B cell (primary cell): ENCODE measurements around the gene KIF13A. TPM values are rescaled to one million over a fixed set of nuclear protein-coding genes. Genes with fewer than 3 reads are reported as not detected.

ENCODE experiments used
- ATAC-seq: fragments of 200-7000 bp; cut with Tn5 transposase; one replicate; pipeline ENCODE4 v1.10.0; 2021; ENCODE audit warnings: low read depth, mild to moderate bottlenecking, moderate number of reproducible peaks, moderate library complexity
- CTCF ChIA-PET: fragments of 350-600 bp; sonication (Branson Sonifier 250); formaldehyde crosslinking; loops from one replicate; lab custom pipeline; 2021; ENCODE audit warnings: antibody characterized with exemption, inconsistent platforms; lab: Charles Lee
- POLR2A ChIA-PET: fragments of 350-600 bp; sonication (Branson Sonifier 250); formaldehyde crosslinking; loops from one replicate; lab custom pipeline; 2021; ENCODE audit warnings: antibody characterized with exemption; lab: Charles Lee
- DNase-seq: peaks from one replicate; pipeline ENCODE4 v3.0.0; 2013
- H2AFZ ChIP-seq: 2 replicates; pipeline ENCODE4 v1.6.1; 2012; ENCODE audit warnings: mild to moderate bottlenecking, low read depth, low read length; ENCODE audit not compliant: insufficient read depth, poor library complexity, severe bottlenecking
- H3K27ac ChIP-seq, 2 donors: 1 replicate in 1 of 2; 2 replicates in 1 of 2; pipeline ENCODE4 v1.5.1; 2012 to 2013; ENCODE audit warnings: low read length in 2 of 2, mild to moderate bottlenecking in 2 of 2, moderate library complexity in 1 of 2
- H3K27me3 ChIP-seq, 4 experiments: fragments of 200-600 bp in 1 of 4; sonication (generic) in 1 of 4; replicated peaks in 1 of 4; 1 replicate in 2 of 4; 2 replicates in 2 of 4; pipeline versions ENCODE4 v1.6.1 to v1.7.0; 2013 to 2016; ENCODE audit warnings: low read length in 3 of 4, mild to moderate bottlenecking in 2 of 4, mixed read lengths in 1 of 4, moderate library complexity in 1 of 4; ENCODE audit not compliant: insufficient read depth in 4 of 4, control insufficient read depth in 3 of 4; ENCODE audit errors: control extremely low read depth in 1 of 4
- H3K36me3 ChIP-seq, 2 experiments: replicated peaks in 1 of 2; 1 replicate in 1 of 2; 2 replicates in 1 of 2; pipeline versions ENCODE4 v1.6.1 to v1.7.1; 2013; ENCODE audit warnings: low read length in 1 of 2; ENCODE audit not compliant: insufficient read depth in 2 of 2, control insufficient read depth in 1 of 2; ENCODE audit errors: control extremely low read depth in 1 of 2, extremely low read depth in 1 of 2
- H3K4me1 ChIP-seq, 2 donors: fragments of 200-600 bp in 1 of 2; sonication (generic) in 1 of 2; 1 replicate in 1 of 2; 2 replicates in 1 of 2; pipeline versions ENCODE4 v1.5.1 to v1.6.1; 2013 to 2017; ENCODE audit warnings: low read length in 2 of 2; ENCODE audit not compliant: control insufficient read depth in 2 of 2, insufficient read depth in 2 of 2
- H3K4me2 ChIP-seq: replicated peaks from 2 replicates; pipeline ENCODE3; 2012; ENCODE audit warnings: mild to moderate bottlenecking, low read depth, low read length; ENCODE audit not compliant: poor library complexity, severe bottlenecking
- H3K4me3 ChIP-seq, 5 experiments: fragments of 200-600 bp in 1 of 5; sonication (generic) in 1 of 5; 1 replicate in 3 of 5; 2 replicates in 2 of 5; pipeline versions ENCODE4 v1.5.1 to v1.7.0; 2011 to 2016; ENCODE audit warnings: low read length in 4 of 5, mild to moderate bottlenecking in 4 of 5, low read depth in 2 of 5, control low read depth in 1 of 5, moderate library complexity in 1 of 5; ENCODE audit not compliant: insufficient read depth in 1 of 5; ENCODE audit errors: control extremely low read depth in 1 of 5, extremely low read depth in 1 of 5
- H3K79me2 ChIP-seq: fragments of 200-600 bp; sonication (generic); one replicate; pipeline ENCODE4 v1.6.0; 2016; ENCODE audit warnings: low read length; ENCODE audit not compliant: control insufficient read depth, insufficient read depth
- H3K9ac ChIP-seq: fragments of 200-600 bp; sonication (generic); 2 replicates; pipeline ENCODE4 v1.6.1; 2017; ENCODE audit warnings: mild to moderate bottlenecking, low read length, moderate library complexity
- H3K9me3 ChIP-seq, 3 donors: one replicate each; pipeline versions ENCODE4 v1.6.1 to v1.7.1; 2013; ENCODE audit warnings: low read length in 2 of 3; ENCODE audit not compliant: control insufficient read depth in 2 of 3, insufficient read depth in 1 of 3; ENCODE audit errors: control extremely low read depth in 1 of 3
- H4K20me1 ChIP-seq: 2 replicates; pipeline ENCODE4 v1.6.0; 2012; ENCODE audit warnings: mild to moderate bottlenecking, low read length; ENCODE audit not compliant: insufficient read depth, control insufficient read depth, poor library complexity, severe bottlenecking
- H3K27ac Mint-ChIP-seq: one replicate; pipeline ENCODE4 v1.8.0; 2021; ENCODE audit warnings: mixed read lengths
- H3K27me3 Mint-ChIP-seq: one replicate; pipeline ENCODE4 v1.8.0; 2021; ENCODE audit warnings: mixed read lengths
- H3K4me1 Mint-ChIP-seq: one replicate; pipeline ENCODE4 v1.8.0; 2021; ENCODE audit warnings: mixed read lengths
- H3K4me3 Mint-ChIP-seq: one replicate; pipeline ENCODE4 v1.8.0; 2021; ENCODE audit warnings: mixed read lengths
- H3K9me3 Mint-ChIP-seq: one replicate; pipeline ENCODE4 v1.8.0; 2022; ENCODE audit warnings: mixed read lengths; ENCODE audit not compliant: insufficient read depth
- EZH2 ChIP-seq: IDR thresholded peaks from 2 replicates; pipeline ENCODE4 v1.6.1; 2012; ENCODE audit warnings: borderline replicate concordance, low read depth, mild to moderate bottlenecking, moderate library complexity, low read length; ENCODE audit not compliant: insufficient read depth, poor library complexity, severe bottlenecking
- WGBS: methylation state at CpG from one replicate; pipeline ENCODE4 v1.1.5; 2013; ENCODE audit warnings: missing lambda C conversion rate; ENCODE audit not compliant: insufficient coverage; 5-methylcytosine and 5-hydroxymethylcytosine counted together
- intact Hi-C: fragments of 100-400 bp; cut with micrococcal nuclease; formaldehyde crosslinking; loops from one replicate; pipeline ENCODE4 v1.10.0; 2022
- polyA plus RNA-seq: library from polyadenylated mRNA; depleted of rRNA; stranded (reverse); fragments of >200 nt; gene quantifications from 2 replicates; pipeline ENCODE4 v1.2.3, GENCODE V29; 2012
- total RNA-seq, 2 donors: library from RNA; stranded (reverse); fragments of 120-200 nt in 1 of 2; gene quantifications; 1 replicate in 1 of 2; 2 replicates in 1 of 2; pipeline versions ENCODE4 v1.2.3 to v1.2.4, GENCODE V29; 2013 to 2022
- TF ChIP-seq, protein P1 (sequence below): fragments of 200-600 bp; IDR thresholded peaks from one replicate; pipeline ENCODE4 v1.8.0; 2022; ENCODE audit warnings: antibody characterized with exemption, mild to moderate bottlenecking

Gene KIF13A
- total and polyA plus RNA-seq, 2 donors (not counting 1 experiment from before 2014, with no cell fraction given), result 2.1 to 23.4 TPM

DNA sequence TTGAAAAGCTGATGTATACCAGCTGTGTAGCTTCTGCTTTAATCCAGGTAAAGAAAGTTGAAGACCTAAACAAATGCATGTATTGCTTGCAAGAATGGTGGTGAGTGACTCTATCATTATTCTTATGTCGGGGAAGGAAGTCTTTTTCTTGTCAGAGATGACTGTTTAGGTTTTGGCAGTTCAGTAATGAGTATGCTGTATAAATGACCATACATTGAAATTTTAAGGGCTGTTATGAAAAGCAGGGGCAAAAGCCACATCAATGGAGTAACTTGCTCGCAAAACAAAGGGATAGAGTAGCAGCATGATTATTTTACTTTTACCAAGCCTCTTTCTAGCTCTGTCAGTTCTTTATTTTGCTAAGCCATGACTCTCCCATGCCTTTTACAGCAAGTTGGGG is 224.8 kb downstream of the KIF13A start:
- no peak overlapping the region for H3K9ac ChIP-seq
- intact Hi-C loops, result no loop called here
- Mint-ChIP-seq H3K27me3 (no peaks in the 10 kb centered on the region), H3K4me3 (no peak overlapping the region), H3K27ac (no peak overlapping the region), H3K4me1 (no peaks in the 10 kb centered on the region), H3K9me3 (no peaks in the 10 kb centered on the region)
- no peak overlapping the region for H3K4me2 ChIP-seq
- POLR2A ChIA-PET, result no interaction called here
- H3K36me3 ChIP-seq, result no peaks in the 10 kb centered on the region
- no peak overlapping the region for H3K27ac ChIP-seq
- H3K79me2 ChIP-seq, result no peaks in the 10 kb centered on the region
- H3K27me3 ChIP-seq, result no peaks in the 10 kb centered on the region
- H3K4me1 ChIP-seq, result no peaks in the 10 kb centered on the region
- WGBS, result 40% methylated on average over 1 of the region's 2 CpGs
- TF ChIP-seq, protein P1, sequence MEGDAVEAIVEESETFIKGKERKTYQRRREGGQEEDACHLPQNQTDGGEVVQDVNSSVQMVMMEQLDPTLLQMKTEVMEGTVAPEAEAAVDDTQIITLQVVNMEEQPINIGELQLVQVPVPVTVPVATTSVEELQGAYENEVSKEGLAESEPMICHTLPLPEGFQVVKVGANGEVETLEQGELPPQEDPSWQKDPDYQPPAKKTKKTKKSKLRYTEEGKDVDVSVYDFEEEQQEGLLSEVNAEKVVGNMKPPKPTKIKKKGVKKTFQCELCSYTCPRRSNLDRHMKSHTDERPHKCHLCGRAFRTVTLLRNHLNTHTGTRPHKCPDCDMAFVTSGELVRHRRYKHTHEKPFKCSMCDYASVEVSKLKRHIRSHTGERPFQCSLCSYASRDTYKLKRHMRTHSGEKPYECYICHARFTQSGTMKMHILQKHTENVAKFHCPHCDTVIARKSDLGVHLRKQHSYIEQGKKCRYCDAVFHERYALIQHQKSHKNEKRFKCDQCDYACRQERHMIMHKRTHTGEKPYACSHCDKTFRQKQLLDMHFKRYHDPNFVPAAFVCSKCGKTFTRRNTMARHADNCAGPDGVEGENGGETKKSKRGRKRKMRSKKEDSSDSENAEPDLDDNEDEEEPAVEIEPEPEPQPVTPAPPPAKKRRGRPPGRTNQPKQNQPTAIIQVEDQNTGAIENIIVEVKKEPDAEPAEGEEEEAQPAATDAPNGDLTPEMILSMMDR, result no peak
- no peak for TF ChIP-seq EZH2
- no peak overlapping the region for H2AFZ ChIP-seq
- no peak overlapping the region for H3K4me3 ChIP-seq
- no peaks in the 10 kb centered on the region for H3K9me3 ChIP-seq
- H4K20me1 ChIP-seq, result no peaks in the 10 kb centered on the region
- no peak for DNase-seq
- ATAC-seq, result no peak
- CTCF ChIA-PET, result no interaction called here

DNA sequence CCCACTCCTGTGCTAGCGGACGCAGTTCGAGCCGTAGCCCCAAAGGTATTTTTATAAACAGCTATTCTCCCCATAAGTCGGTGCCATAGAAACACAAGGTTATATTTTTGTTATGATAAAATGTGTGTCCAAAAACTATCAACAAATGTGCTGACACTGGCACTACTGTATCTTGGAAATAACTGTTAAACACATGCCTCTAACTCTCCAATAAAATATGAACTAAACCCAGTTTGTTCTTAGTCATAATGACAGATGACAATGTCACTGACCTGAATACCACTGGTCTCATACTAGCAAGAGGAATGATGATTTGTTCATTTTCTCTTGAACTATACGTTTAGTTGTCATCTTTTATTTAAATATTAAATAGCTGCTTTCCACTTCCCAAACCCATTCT is 229.3 kb downstream of the KIF13A start:
- Histone ChIP-seq H3K27me3 (no peaks in the 10 kb centered on the region), H3K4me2 (no peak overlapping the region), H3K36me3 (no peaks in the 10 kb centered on the region), H3K27ac (no peak overlapping the region), H3K9ac (no peak overlapping the region), H4K20me1 (no peaks in the 10 kb centered on the region), H3K4me3 (no peak overlapping the region), H3K9me3 (no peaks in the 10 kb centered on the region), H3K79me2 (no peaks in the 10 kb centered on the region), H3K4me1 (no peaks in the 10 kb centered on the region), H2AFZ (no peak overlapping the region)
- Mint-ChIP-seq H3K27ac (no peak overlapping the region), H3K9me3 (no peaks in the 10 kb centered on the region), H3K4me1 (no peaks in the 10 kb centered on the region), H3K4me3 (no peak overlapping the region), H3K27me3 (no peaks in the 10 kb centered on the region)
- no CpG with 5 or more reads among the region's 6 CpGs for WGBS
- DNase-seq (no peak), ATAC-seq (no peak)
- POLR2A ChIA-PET, result interaction anchor here (0.6 kb wide), 1 partner anchor 36 kb away, joined by 3 read pairs; no protein-coding TSS in a partner anchor
- intact Hi-C loops, result no loop called here
- TF ChIP-seq, protein P1, result no peak
- TF ChIP-seq EZH2, result no peak
- CTCF ChIA-PET, result interaction anchor here (0.7 kb wide), 1 partner anchor 184 kb away, joined by 3 read pairs; no protein-coding TSS in a partner anchor
